NCI-H446 (cell line): ENCODE data around the gene SLC25A21.

Experiments
- DNase-seq, 2 experiments: peaks; one replicate each; lab custom pipeline; 2025; lab: John Stamatoyannopoulos, UW

The SLC25A21 gene

GRCh38 chr14:36662543-36663403 is 509.6 kb downstream of the SLC25A21 start:
- DNase-seq, result peak in 1 of 2 experiments; percentile 50

- DNase-seq, result no peak
Observed at GRCh38 chr14:36662258-36662542, 510.2 kb downstream of the SLC25A21 start.

- DNase-seq, result peak; percentile 80 to 96
Observed at GRCh38 chr14:36661506-36662257, 510.7 kb downstream of the SLC25A21 start, which contains the start of gene PAX9. TSS of gene PAX9 (plus strand) at chr14:36661860. CDS start at chr14:36662090, 230 bp downstream.

GRCh38 chr14:36660736-36661505 is 511.5 kb downstream of the SLC25A21 start:
- no peak for DNase-seq

GRCh38 chr14:36659822-36660735 is 512.3 kb downstream of the SLC25A21 start:
- no peak for DNase-seq

- no peak for DNase-seq
Observed at GRCh38 chr14:36659010-36659821, 513.2 kb downstream of the SLC25A21 start.

- no peak for DNase-seq
Observed at GRCh38 chr14:36658123-36659009, 514.0 kb downstream of the SLC25A21 start.

- DNase-seq, result no peak
Observed at GRCh38 chr14:36657399-36658122, 514.8 kb downstream of the SLC25A21 start.

GRCh38 chr14:36656687-36657398 is 515.6 kb downstream of the SLC25A21 start:
- DNase-seq, result no peak

DNA sequence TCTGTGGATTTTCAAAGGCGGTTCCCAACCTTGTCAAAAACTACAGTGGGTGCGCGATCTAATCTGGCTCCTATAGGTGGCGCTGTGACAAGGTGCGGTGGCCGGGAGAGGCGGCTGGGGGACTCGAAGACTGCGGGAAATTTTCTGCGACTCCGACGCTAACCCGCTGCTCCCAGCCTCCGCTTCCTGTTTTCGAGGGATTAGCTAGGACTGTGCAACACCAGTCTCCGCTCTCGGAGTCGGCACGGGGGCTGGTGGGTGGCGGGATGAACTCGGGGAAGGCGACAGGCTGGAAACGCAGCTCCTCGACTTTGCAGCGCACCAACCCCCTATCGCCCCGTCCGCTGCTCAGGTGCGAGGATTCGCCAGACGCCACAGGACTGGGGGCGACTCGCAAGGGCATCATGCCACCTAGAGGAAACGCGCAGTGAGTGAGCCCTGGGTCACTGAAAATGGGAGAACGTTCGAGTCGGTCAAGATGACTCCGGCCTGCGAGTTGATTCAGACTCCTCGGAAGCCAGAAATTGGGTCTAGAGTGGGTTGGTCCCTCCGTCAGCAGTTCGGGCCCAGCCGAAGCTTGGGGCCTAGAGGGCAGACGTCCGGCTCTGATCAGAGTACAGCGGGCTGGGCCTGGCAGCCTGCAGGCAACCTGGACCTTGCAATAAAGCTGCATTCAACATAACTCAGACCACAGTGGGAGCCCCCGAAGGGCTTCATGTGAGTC is 516.3 kb downstream of the SLC25A21 start:
- peak in 1 of 2 experiments; percentile 48 for DNase-seq

- DNase-seq, result no peak
Observed at GRCh38 chr14:36655571-36655962, 516.8 kb downstream of the SLC25A21 start.

DNA sequence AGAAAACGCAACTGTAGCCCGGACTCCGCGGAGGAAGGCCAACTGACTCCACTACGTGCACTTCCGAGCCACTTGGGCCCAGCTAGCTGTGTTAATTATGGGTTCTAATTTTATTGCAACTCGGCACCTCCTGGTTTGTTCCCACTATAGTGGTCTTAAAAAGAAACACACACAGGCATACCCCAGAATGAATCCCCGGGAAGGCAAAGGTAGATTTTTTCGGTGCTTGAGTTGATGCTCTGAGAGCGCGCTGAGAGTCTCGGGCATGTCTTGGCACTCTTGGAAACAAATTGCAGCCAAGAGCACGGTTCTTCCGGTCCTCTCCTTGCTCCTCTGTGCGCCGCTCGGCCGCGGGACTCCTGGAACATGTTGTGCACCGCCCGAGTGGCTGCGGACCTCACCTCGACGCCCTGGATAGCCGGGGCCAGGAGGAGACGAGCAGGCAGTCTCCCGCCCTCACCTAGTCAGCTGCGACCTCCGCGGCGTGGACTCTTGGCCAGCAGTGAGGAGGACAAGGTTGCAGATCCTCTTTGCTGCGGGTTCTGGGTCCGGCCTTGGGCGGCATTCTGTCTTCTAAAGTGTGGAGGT is 517.5 kb downstream of the SLC25A21 start:
- no peak for DNase-seq

DNA sequence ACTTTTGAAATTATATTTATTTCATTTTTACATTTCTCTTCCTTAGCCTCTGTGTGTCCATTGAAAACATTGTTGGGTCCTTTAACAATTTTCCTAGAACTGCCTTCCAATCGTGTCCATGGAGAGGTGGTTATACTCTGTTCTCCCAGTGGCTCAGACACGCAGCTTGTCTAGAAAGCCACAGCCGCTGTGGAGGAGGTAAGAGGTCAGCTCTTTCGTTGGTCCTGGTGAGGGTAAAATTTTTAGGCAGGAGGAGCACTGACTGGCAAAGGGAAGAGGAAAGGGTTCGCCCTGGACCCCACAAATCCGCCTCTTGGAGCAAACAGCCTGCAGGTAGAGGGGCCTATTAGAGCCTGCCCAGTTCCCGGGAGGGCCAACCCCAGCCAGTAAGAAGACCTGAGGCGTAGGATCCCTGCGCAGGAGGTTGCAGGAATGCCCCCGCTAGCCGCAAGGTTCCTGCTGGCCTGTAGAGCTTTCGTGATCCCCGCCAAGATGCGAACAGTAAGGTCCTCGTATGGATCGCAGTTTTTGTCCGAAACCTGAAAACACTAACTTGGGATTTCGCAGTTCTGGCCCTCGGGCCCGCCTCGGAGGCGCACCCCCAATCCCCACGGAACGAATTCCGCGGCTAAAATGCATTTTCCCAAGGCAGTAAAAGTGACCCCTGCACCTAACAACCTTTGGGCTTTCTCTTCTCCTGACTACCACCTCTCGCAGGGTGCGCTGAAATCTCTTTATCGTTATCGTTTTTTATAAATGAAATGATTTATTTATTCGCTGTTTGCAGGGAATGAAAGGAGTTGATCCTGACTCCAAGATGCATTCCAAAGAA is 518.2 kb downstream of the SLC25A21 start:
- DNase-seq, result no peak

DNA sequence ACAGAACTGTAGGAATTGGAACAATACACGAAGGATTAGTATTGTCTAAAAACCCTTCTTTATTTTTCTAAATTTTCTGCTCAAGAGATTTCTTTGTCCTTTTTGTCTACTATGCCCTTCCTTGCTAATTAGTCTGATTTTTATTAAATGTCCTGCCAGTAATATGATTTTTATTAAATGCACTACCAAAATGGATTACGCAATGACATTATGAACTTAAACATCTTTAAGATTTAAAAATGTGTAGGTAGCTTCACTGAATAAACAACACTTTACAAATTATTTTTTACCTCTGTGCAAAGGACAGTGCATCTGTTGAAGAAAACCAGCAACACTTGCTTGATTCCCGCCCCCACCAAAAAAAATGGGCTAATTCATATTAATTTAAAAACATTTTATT is 519.0 kb downstream of the SLC25A21 start:
- no peak for DNase-seq

GRCh38 chr14:36652542-36653201 is 519.7 kb downstream of the SLC25A21 start:
- no peak for DNase-seq
